GM12874 (cell line): ENCODE measurements around the gene RSPH9.

Source experiments
- CTCF ChIP-seq: IDR thresholded peaks from 2 replicates; pipeline ENCODE4 v1.5.1; 2011; ENCODE audit warnings: low read depth, mild to moderate bottlenecking, control low read depth, low read length, moderate library complexity; ENCODE audit not compliant: insufficient read depth

The RSPH9 gene

DNA sequence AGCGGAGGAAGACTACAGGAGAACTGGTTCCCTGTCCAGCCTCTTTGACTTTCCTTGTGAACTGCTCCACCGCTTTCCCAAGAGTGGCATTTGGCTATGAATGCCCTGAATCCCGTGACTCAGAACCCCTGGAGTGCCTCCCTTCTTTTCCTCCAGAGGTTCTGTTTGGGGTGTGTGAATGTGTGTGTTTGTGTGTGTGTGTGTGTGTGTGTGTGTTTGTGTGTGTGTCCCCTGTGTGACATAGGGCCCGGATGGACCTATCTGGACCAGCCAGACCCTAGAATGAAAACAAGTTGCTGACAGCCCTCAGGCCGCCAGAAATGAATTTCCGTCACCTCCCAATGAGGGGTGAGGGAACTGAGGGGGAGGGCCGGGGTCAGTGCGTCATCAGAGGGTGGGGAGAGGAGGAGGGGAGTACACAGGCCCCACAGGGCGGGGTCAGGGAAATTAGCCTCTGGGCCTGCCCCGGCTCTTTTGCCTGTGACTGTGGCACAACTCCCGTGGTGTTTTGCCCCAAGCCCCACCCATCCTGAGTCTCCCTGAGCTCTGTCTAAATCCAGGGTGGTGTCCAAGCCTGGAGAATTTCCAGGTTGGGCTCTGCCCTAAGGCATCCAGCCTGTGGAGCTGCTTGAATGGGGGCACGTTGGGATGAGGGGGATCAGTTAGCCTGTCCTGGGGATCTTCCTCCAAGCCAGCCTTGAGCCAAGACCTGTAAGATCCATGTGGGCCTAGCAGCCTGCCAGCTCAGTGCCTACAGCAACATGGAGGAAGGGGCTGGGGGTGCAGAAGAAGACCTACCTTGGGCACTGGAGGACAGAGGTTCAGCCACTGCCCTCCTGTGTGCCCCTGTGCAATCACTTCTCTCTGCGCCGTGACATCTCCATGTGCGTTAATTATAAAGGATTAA lies 58.0 kb downstream of the RSPH9 start:
- no peak for TF ChIP-seq CTCF

- no peak for TF ChIP-seq CTCF
Observed at GRCh38 chr6:43703512-43704429, 58.9 kb downstream of the RSPH9 start.

GRCh38 chr6:43705996-43706395 lies 61.2 kb downstream of the RSPH9 start:
- no peak for TF ChIP-seq CTCF

DNA sequence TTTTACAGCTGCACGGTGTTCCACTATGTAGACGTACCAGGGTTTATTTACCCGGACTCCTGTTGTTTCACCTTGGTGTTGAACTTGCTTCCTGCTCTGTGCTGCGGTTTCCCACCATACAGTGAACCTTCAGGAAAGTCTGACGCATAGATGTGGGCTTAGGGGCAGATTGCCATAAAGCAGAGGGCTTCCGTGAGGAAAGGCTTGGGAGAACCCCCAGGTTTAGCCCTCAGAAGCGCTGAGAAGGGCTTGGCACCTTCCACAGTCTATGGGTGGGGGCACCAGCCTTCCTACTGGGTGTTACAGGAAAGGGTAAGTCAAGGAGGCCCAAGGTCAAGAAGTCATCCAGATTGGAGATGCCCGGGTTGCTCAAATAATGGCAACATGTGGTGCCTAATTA lies 62.0 kb downstream of the RSPH9 start:
- no peak for TF ChIP-seq CTCF

DNA sequence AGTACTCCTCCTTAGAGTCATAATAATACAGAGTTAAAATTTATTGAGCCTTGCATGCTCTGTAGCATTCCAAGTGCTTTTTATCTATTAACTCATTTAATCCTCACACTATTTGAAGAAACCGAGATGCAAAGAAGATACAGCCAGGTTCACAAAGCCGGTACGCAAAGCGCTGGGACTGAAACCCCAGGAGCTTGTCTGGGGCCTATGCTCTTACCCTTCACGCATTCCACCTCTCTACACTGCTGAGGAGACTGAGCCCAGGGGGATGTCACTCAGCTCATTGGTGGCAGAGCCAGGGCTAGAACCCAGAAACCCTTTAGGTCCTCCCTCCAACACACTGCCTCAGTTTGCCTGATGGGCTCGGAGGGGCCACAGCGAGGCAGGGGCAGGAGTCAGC lies 62.4 kb downstream of the RSPH9 start:
- TF ChIP-seq CTCF: no peak

DNA sequence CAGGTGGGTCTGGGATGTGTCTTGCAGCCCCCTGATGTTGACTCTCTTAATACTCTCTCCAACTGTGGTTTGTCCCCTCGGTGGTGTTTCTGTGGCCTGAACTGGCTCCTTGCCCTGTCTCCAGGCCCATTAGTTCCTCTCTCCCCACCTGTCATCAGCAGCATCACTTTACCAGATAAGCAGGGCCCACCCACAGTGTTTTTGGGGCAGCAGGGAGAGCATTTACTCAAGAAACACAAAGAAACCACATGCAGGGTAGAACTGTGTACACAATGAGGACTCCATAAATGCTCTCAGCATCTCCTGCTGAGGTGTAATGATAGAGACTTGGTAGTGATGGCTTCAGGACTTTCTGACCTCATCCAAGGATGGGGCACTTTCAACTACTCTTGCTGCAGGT lies 62.9 kb downstream of the RSPH9 start:
- no peak for TF ChIP-seq CTCF
